ENCODE results near the gene OR10H2.
"Not testable (repeated sequence)": the region's sequence is repeated elsewhere in the genome, so short reads cannot be mapped to it uniquely, and the experiment has no call there.

OR10H2 gene

DNA sequence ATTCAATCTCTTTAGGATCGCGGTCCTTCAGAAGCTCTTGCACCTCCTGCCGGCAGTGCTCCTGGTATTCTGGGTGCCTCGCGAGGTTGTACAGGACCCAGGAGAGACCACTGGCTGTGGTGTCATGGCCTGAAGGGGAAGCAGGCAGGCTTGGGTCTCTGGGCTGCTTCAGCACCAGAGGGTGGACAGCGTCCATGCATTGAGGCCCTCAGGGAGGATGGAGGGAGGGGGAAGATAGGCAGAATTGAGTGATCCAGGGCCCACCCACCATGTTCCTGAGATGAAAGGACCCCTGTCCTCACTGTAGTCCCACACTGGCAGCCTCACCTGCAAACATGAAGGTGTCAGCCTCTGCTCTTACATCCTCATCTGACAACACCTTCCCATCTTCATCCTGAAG, 41.8 kb downstream of the OR10H2 start:
- no peak for DNase-seq (ENCODE audit: low read depth)

DNA sequence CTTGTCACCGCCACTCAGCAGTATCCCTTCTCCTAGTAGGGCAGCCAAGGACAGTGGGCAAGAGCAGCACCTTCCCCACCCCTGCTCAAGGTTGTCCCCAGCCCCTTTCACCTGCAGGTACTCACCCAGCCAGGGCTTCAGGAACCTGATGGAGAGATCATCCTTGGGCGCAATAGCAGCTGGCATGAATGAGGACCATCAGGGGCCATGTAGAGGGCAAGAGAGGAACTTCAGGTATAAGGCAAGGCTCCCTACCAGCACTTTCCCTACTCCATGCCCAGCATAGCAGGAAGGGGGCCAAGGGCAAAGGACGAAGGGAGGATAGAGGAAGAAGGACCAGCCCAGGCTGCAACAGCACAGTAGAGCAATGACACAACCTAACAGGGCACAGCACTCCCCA, 46.3 kb downstream of the OR10H2 start:
- not testable (repeated sequence) for DNase-seq (ENCODE audit: low read depth)

DNA sequence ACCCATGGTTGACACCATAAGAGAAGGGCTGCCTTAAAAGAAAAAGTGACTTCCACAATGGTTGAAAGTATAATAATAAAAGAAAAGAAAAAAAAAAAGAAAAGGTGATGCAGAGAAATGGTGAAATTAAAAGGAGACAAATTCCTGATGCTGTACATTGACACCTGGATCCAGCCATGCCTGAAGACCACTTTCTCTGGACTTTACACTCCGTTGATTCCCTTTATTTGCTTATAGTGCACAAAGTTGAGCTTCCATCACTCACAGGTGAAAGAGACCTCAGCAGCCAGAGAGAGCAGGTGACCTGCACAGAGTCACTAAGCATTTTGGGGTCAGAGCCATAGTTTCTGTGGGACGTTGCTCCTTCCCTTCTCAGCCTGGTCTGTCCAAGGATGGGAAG, 47.4 kb downstream of the OR10H2 start:
- no peak for DNase-seq (ENCODE audit: low read depth)

DNA sequence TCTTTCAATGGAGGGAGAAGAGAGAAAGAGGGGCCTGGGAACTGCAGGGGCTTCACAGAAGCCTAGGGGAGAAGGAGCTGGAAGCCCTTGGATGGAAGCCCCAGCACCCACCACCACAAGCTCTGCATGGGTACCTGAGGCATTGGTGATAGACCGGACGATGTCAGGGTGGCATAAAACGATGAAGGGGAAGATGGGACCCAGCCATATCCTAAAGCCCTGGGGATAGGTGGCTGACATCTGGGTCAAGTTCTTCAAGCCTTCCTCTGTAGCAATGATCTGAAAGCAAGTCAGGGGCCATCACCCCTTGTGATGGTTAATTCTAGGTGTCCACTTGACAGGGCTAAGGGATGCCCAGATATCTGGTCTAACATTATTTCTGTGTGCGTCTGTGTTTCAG, 48.4 kb downstream of the OR10H2 start:
- no peak for DNase-seq (ENCODE audit: low read depth)

DNA sequence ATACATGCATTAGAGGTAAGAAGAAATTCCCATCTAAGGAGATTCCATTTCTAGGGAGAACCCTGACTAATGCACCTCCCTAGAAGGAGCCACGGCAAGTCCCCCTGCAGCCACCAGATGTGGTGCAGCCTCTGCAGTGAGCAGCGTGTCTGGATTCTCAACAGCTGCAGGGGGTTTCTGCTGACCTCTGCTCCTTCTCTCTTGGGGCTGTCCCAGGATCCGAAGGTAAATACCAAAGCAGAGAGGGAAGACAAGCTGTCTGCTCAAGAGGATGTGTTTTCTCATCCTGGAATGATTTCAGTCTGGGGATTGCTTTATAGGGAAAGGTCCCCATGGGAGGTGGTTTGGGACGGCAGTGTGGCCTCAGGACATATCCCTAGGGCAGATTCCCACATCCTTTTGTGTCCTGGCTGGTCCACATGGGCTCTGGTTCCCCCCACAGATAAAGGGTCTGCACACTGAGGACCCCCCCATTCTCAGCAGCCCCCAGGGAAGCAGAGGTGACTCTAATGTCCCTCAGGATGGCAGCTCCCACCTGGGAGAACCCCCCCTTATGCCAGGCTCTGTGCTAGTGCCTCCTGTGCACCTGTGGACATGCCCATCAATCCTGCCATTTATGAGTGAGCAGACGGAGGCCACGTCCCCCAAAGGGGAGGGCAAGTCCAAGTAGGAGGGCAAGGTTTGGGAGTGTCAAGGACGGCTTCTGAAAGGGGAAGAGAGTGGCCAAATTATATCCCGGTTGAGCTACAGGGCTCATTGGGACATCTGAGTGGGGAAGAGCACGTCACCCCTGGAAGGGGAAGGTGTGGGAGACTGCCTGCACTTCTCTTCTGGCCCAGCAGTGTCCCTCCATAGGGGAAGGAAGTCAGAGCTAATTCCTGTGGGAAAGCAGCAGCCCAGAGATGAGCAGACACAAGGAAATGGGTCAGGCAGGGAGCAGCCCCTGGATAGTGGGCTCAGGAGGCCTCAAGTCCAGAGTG, 49.5 kb downstream of the OR10H2 start:
- DNase-seq (ENCODE audit: low read depth), result no peak
